CD4-positive, alpha-beta T cell (primary cell): ENCODE results near the gene RADIL. TPM values are rescaled to one million over a fixed set of nuclear protein-coding genes. Genes with fewer than 3 reads are reported as not detected.

Experiments used
- ATAC-seq: fragments of 200-7000 bp; cut with Tn5 transposase; one replicate; pipeline ENCODE4 v1.10.0; 2022; ENCODE audit warnings: mild to moderate bottlenecking; ENCODE audit not compliant: poor library complexity
- CTCF ChIA-PET: fragments of 350-600 bp; sonication (Branson Sonifier 250); formaldehyde crosslinking; loops from one replicate; lab custom pipeline; 2021; ENCODE audit warnings: antibody characterized with exemption, inconsistent platforms; lab: Charles Lee
- POLR2A ChIA-PET: fragments of 350-600 bp; sonication (Branson Sonifier 250); formaldehyde crosslinking; loops from one replicate; lab custom pipeline; 2021; ENCODE audit warnings: antibody characterized with exemption, inconsistent platforms; lab: Charles Lee
- DNase-seq, 14 experiments: peaks; one replicate each; pipeline ENCODE4 v3.0.0-alpha.2; 2013 to 2020; ENCODE audit warnings: mixed read lengths in 2 of 14
- H3K27ac ChIP-seq, 2 donors: one replicate each; pipeline versions ENCODE4 v1.5.1 to v1.7.0; 2013; ENCODE audit warnings: low read length in 2 of 2, low read depth in 1 of 2, mild to moderate bottlenecking in 1 of 2
- H3K27me3 ChIP-seq, 2 experiments: 1 replicate in 1 of 2; 2 replicates in 1 of 2; pipeline versions ENCODE4 v1.6.1 to v1.7.0; 2013; ENCODE audit warnings: low read length in 2 of 2, control low read depth in 1 of 2, mild to moderate bottlenecking in 1 of 2, moderate library complexity in 1 of 2; ENCODE audit not compliant: insufficient read depth in 2 of 2, control insufficient read depth in 1 of 2
- H3K36me3 ChIP-seq: one replicate; pipeline ENCODE4 v1.6.1; 2013; ENCODE audit warnings: low read length, control low read depth; ENCODE audit not compliant: insufficient read depth
- H3K4me1 ChIP-seq: one replicate; pipeline ENCODE4 v1.6.1; 2013; ENCODE audit warnings: low read length, control low read depth; ENCODE audit not compliant: insufficient read depth
- H3K4me3 ChIP-seq: one replicate; pipeline ENCODE4 v1.5.1; 2013; ENCODE audit warnings: mild to moderate bottlenecking, low read length, moderate library complexity
- H3K9me3 ChIP-seq, 2 experiments: 1 replicate in 1 of 2; 2 replicates in 1 of 2; pipeline versions ENCODE4 v1.6.1 to v1.7.0; 2013; ENCODE audit warnings: low read length in 2 of 2, mild to moderate bottlenecking in 2 of 2, control low read depth in 1 of 2, moderate library complexity in 1 of 2; ENCODE audit not compliant: control insufficient read depth in 1 of 2, insufficient read depth in 1 of 2
- H3K27ac Mint-ChIP-seq: one replicate; pipeline ENCODE4 v1.8.0; 2020; ENCODE audit warnings: mixed read lengths
- H3K27me3 Mint-ChIP-seq: one replicate; pipeline ENCODE4 v1.8.0; 2021; ENCODE audit warnings: mixed read lengths
- H3K36me3 Mint-ChIP-seq: one replicate; pipeline ENCODE4 v1.8.0; 2021; ENCODE audit warnings: low read depth, mixed read lengths
- H3K4me1 Mint-ChIP-seq: one replicate; pipeline ENCODE4 v1.8.0; 2021; ENCODE audit warnings: low read depth, mixed read lengths
- H3K4me3 Mint-ChIP-seq: one replicate; pipeline ENCODE4 v1.8.0; 2020; ENCODE audit warnings: mild to moderate bottlenecking, mixed read lengths
- H3K9me3 Mint-ChIP-seq: one replicate; pipeline ENCODE4 v1.8.0; 2020; ENCODE audit warnings: mixed read lengths
- CTCF ChIP-seq: fragments of 200-600 bp; IDR thresholded peaks from one replicate; pipeline ENCODE4 v1.8.0; 2022; ENCODE audit warnings: antibody characterized with exemption, mild to moderate bottlenecking
- intact Hi-C, 2 experiments: fragments of 100-400 bp; cut with DNase I in 1 of 2; cut with micrococcal nuclease in 1 of 2; formaldehyde crosslinking; loops; one replicate each; pipeline versions ENCODE4 v1.15.1 to v1.9.0; 2023 to 2025; cut with DNase I, micrococcal nuclease
- total RNA-seq, 174 experiments: library from RNA in 2 of 174; stranded (reverse) in 2 of 174; gene quantifications; one replicate each; pipeline ENCODE4 v1.2.3 and lab custom pipeline; 2021 to 2026

RADIL gene
- total RNA-seq, 2 experiments from 2014 or later: not detected

GRCh38 chr7:4758111-4758510, 125.4 kb downstream of the RADIL start:
- peaks cover 64% of the 10 kb centered on the region for H3K36me3 Mint-ChIP-seq
- POLR2A ChIA-PET: interaction anchor here (0.5 to 1.1 kb wide), 3 partner anchors 12 to 711 kb away, joined by 3 read pairs; partner anchors contain the start of gene AP5Z1
- Histone ChIP-seq H3K36me3 (peaks cover 86% of the 10 kb centered on the region), H3K4me3 (no peak overlapping the region), H3K27me3 (no peaks in the 10 kb centered on the region), H3K4me1 (peaks cover 13% of the 10 kb centered on the region), H3K27ac (no peak overlapping the region), H3K9me3 (no peaks in the 10 kb centered on the region)
- no peak overlapping the region for H3K4me3 Mint-ChIP-seq
- CTCF ChIA-PET: interaction anchor here (0.6 to 1.3 kb wide), 3 partner anchors 17 to 1454 kb away, joined by 3 read pairs; partner anchors contain the start of gene AP5Z1
- H3K27ac Mint-ChIP-seq: no peak overlapping the region
- peaks cover 9% of the 10 kb centered on the region for H3K4me1 Mint-ChIP-seq
- intact Hi-C loops: no loop called here
- ATAC-seq: no peak
- DNase-seq: no peak
- no peaks in the 10 kb centered on the region for H3K27me3 Mint-ChIP-seq
- no peak for TF ChIP-seq CTCF
- no peaks in the 10 kb centered on the region for H3K9me3 Mint-ChIP-seq

GRCh38 chr7:4755045-4755444, 128.5 kb downstream of the RADIL start:
- POLR2A ChIA-PET: interaction anchor here (0.9 kb wide), 1 partner anchor 55 kb away, joined by 3 read pairs; no protein-coding TSS in a partner anchor
- intact Hi-C loops: no loop called here
- no peak for ATAC-seq
- CTCF ChIA-PET: interaction anchor here (0.9 kb wide), 1 partner anchor 113 kb away, joined by 3 read pairs; no protein-coding TSS in a partner anchor
- Histone ChIP-seq H3K27me3 (no peaks in the 10 kb centered on the region), H3K4me1 (peaks cover 22% of the 10 kb centered on the region), H3K36me3 (peaks cover 65% of the 10 kb centered on the region), H3K27ac (no peak overlapping the region), H3K4me3 (no peak overlapping the region), H3K9me3 (no peaks in the 10 kb centered on the region)
- Mint-ChIP-seq H3K4me3 (no peak overlapping the region), H3K4me1 (peaks cover 14% of the 10 kb centered on the region), H3K27ac (no peak overlapping the region), H3K27me3 (no peaks in the 10 kb centered on the region), H3K36me3 (peaks cover 49% of the 10 kb centered on the region), H3K9me3 (no peaks in the 10 kb centered on the region)
- TF ChIP-seq CTCF: no peak
- DNase-seq: no peak

- intact Hi-C loops: loop anchor here (1.0 to 5.0 kb wide), 3 partner anchors 70 to 143 kb away; no protein-coding TSS in a partner anchor
- no peak for DNase-seq
- Mint-ChIP-seq H3K4me1 (peaks cover 14% of the 10 kb centered on the region), H3K9me3 (no peaks in the 10 kb centered on the region), H3K27ac (no peak overlapping the region), H3K27me3 (no peaks in the 10 kb centered on the region), H3K4me3 (no peak overlapping the region), H3K36me3 (peaks cover 44% of the 10 kb centered on the region)
- no peak for TF ChIP-seq CTCF
- ChIA-PET POLR2A (interaction anchor here (0.9 to 1.5 kb wide), 2 partner anchors 21 to 54 kb away, joined by 3 to 4 read pairs; partner anchors contain the start of gene AP5Z1), CTCF (interaction anchor here (0.6 to 0.9 kb wide), 3 partner anchors 113 to 454 kb away, joined by 3 read pairs; no protein-coding TSS in a partner anchor)
- no peak for ATAC-seq
- Histone ChIP-seq H3K36me3 (peaks cover 61% of the 10 kb centered on the region), H3K27me3 (no peaks in the 10 kb centered on the region), H3K4me1 (peaks cover 26% of the 10 kb centered on the region), H3K27ac (no peak overlapping the region), H3K4me3 (no peak overlapping the region), H3K9me3 (no peaks in the 10 kb centered on the region)
These were observed 129.0 kb downstream of the RADIL start for GRCh38 chr7:4754433-4755010.
